Islet precursor cell (in vitro differentiated cells): ENCODE data around the gene SLC39A2.
"Not testable (repeated sequence)": the region's sequence is repeated elsewhere in the genome, so short reads cannot be mapped to it uniquely, and the experiment has no call there.

Experiments
- DNase-seq: peaks from one replicate; pipeline ENCODE4 v3.0.0-alpha.2; 2018

The SLC39A2 gene

GRCh38 chr14:20997564-20997963 lies 1.5 kb upstream of the SLC39A2 start:
- no peak for DNase-seq

DNA sequence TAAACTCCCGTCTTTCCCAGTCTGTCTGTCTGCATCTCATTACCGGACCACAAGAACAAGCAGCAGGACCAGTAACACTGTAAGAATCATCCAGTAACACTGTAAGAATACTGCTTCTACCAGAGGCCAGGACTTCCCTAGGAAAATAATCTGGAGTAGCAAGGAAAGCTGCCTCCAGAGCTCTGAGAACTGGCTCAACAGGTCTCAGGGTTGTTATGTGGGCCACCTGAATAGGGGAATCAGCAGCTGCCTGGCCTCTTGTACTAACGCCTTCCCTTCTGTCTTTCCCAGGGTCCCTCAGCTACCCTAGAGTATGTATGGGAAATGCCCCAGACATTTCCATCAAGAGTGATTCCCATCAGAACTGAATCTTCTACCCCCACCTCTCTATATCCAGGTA lies 954 bp upstream of the SLC39A2 start:
- DNase-seq: peak; percentile 82

DNA sequence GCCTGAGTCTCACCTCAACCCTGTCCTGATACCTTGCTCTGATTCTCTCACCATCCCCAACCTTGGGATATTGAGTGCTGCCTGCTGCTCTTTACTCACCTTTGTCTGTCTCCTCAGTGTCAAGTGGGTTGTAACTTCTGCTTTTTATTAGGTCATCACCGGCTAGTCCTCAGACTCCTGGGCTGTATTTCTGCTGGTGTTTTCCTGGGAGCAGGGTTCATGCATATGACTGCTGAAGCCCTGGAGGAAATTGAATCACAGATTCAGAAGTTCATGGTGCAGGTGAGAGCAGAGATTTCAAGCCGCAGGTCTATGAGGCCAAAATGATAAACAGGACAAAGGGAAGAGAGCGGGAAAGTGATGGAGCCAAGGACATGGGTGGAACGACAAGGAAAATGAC lies 498 bp downstream of the SLC39A2 start:
- no peak for DNase-seq

DNA sequence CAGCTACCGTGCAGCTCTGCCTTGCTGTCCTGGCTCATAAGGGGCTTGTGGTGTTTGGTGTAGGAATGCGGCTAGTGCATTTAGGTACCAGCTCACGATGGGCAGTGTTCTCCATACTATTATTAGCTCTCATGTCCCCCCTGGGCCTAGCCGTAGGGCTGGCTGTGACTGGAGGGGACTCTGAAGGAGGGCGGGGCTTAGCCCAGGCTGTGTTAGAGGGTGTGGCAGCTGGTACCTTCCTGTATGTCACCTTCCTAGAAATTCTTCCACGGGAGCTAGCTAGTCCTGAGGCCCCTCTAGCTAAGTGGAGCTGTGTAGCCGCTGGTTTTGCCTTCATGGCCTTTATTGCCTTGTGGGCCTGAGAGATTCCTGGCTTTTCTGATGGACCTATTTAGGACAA lies 2.1 kb downstream of the SLC39A2 start:
- DNase-seq: no peak

- no peak for DNase-seq
These were observed 4.8 kb downstream of the SLC39A2 start for GRCh38 chr14:21003788-21004346.

DNA sequence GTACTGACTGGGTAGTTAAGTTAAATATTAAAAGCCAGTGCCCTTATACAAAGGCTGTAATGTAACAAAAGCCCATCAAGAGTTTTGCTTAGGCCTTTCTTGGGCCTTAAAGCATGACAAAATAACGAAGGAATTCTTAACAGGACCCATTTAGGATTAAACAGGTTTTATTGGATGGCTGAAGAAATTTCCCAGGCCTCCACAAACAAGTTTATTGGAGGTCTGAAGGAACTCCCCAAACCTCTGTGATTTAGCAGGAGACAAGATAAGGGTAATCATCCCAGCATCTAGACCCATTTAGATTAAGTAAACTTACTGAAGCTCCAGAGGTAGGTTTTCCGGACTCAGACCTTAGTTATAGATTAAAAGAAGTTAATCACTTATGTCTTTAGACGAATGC lies 10.6 kb downstream of the SLC39A2 start:
- DNase-seq: not testable (repeated sequence)

- DNase-seq: peak; percentile 15
These were observed 12.0 kb downstream of the SLC39A2 start for GRCh38 chr14:21011136-21011535.

DNA sequence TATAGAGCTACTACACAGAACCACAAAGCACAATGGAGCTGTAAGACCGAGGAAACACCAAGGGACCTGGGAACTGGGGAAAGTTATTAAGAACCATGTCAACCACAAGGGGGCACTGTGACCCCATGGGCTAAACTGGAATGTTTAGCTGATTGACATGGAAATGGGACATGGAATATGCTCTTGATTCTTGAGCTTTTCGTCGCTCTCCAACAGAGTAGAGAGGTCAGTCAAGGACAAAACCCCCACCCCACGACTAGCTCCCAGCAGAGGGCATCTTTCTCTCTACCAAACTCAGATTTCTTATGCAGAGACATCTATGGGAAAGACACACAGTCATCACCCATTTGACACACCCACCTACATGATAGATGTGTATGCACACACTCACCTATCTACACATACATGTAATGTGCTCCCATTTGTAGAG lies 15.7 kb downstream of the SLC39A2 start:
- DNase-seq: peak; percentile 91

- no peak for DNase-seq
These were observed 16.2 kb downstream of the SLC39A2 start for GRCh38 chr14:21015312-21015711.

- DNase-seq: no peak
These were observed 17.5 kb downstream of the SLC39A2 start for GRCh38 chr14:21016413-21017190.

- no peak for DNase-seq
These were observed 18.6 kb downstream of the SLC39A2 start for GRCh38 chr14:21017528-21018245.

DNA sequence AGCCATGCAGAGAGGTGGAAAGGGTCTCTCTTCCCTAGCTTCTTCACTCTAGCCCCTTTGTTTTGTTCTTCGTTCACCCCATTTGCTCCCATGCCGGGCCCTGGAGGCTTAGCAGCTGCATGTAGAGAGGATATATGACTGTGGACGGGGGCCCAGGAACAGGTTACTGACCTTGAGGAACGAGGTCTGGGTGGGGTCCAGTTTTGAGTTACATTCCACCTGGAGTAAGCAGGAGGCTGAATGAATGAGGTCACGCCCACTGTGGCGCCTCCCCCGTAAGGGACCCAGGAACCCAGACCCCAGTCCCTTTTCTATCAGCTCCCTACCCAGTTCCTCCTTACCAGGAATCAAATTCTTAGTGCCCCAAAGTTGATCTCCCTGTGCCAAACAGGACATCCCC lies 19.2 kb downstream of the SLC39A2 start:
- DNase-seq: no peak

DNA sequence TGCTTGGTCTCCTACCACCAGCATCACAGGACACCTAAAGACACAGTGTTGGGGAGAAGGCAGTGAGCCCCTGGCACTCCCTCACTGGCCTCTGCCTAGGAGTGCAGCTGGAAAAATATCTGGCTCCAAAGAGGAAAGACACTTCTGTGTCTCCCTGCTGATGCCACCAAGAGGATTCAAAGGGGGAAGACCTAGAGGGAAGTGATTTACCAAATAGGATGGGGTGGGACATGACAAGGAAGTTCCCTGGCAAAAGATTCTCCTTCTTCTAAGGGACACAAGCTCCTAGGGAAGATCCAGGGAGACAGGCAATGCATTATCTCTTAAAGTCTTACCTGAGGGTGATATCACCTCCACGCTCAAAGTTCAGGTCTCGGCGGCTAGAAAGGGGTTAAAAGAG lies 19.7 kb downstream of the SLC39A2 start:
- DNase-seq: no peak

- DNase-seq: peak; percentile 45
These were observed 20.3 kb downstream of the SLC39A2 start for GRCh38 chr14:21019366-21019765.

- no peak for DNase-seq
These were observed 22.0 kb downstream of the SLC39A2 start for GRCh38 chr14:21020977-21021545.

GRCh38 chr14:21022686-21023085 lies 23.6 kb downstream of the SLC39A2 start:
- DNase-seq: peak; percentile 32

GRCh38 chr14:21023174-21023573 lies 24.1 kb downstream of the SLC39A2 start:
- peak; percentile 47 for DNase-seq

DNA sequence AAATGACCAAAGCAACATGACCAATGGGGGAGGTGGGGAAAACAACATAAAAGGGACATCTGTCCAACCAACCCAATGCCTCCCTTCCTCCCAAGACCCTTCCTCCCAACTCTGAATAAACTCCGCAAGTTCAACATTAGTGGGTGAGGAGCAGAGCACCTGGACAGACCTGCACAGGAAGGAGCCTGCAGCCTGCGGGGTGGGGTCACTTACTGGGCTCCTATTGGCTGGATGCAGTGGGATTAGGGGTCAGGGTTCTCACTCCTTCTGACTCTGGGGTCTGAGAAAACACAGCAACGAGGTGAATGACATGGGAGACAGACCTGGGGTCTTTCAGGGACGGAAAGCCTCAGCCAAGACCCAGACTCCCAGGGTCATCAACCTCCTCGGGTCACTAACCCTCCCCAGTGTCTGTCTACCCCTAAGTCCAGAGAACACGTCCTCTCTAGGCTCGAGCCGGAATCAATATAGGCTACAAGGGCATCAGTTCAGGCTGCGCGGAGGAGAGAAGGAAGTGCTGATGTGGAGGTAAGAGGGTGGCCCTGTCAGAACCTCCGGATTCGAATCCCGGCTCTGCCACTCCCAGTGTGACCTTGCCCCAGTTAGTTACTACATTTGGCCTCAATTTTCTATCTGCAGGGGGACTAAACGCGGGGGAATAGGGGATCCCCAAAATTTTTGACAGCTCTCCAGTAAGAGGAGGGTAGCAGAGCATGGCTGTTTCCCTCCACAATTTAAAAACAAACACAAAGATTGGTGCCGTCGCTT lies 24.9 kb downstream of the SLC39A2 start:
- peak; percentile 61 for DNase-seq

DNA sequence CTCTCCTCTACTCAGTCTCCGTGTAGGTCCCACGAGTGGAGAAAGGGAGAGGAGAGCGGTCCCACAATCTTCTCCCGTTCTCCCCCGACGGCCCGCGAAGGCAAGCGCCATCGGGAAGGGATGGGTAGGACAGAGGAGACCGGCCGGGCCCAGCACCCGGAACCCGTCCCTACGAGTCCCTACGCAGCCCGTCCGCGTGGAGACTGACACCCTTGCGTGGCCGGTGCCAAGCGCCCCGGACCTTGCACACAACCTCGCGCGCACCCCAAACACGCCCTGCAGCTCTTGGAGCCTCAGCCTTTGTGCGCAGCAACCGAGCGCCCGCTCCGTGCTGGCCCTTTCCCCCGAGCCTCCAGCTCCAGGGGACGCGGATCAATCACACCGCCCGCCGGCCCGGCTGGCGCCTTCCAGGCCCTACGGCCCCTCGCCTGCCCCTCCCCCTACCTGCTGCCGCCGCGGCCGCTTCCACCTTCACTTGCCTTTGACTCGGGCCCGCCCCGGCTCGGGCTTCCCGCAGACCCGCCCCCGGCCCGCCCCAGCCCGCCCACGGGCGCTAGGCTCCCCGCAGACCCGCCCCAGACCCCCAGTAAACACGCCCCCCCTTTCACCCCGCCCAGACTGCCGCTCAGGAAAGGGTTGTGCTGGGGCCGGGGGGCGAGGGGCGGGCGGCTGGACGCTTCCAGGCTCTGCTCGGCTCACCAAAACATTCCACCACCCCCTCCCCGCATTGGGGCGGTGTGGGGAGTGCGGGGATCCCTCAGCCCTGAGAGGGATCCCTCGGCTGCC lies 25.7 kb downstream of the SLC39A2 start, which contains the start of gene NDRG2:
TSS of gene NDRG2 (minus strand) at position 477 of the 786 bp plus-strand sequence. CDS start 1,746 bp downstream, outside the sequence.
- DNase-seq: peak; percentile 95

- DNase-seq: peak; percentile 75
These were observed 26.5 kb downstream of the SLC39A2 start for GRCh38 chr14:21025371-21026273.
